Measurements from ENCODE around the gene ARFIP1.

The ARFIP1 gene

GRCh38 chr4:152954741-152955140 lies 175.0 kb downstream of the ARFIP1 start:
- Histone ChIP-seq H3K9me3 (ENCODE audit: control insufficient read depth in 2 of 2, low read length in 2 of 2) (no peaks in the 10 kb centered on the region), H3K4me3 (ENCODE audit: low read length in 2 of 2) (no peak overlapping the region), H3K4me1 (ENCODE audit: control insufficient read depth in 2 of 2, insufficient read depth in 2 of 2, low read length in 2 of 2) (peaks cover 35 to 56% of the 10 kb centered on the region in 2 donors), H3K9ac (ENCODE audit: low read depth in 1 of 2, low read length in 2 of 2) (no peak overlapping the region), H3K36me3 (ENCODE audit: control insufficient read depth in 2 of 2, insufficient read depth in 2 of 2, low read length in 2 of 2) (peaks cover 3 to 6% of the 10 kb centered on the region in 2 donors), H3K27me3 (ENCODE audit: control insufficient read depth in 2 of 2, insufficient read depth in 2 of 2, low read length in 2 of 2) (no peaks in the 10 kb centered on the region), H3K27ac (ENCODE audit: low read depth in 2 of 2, low read length in 2 of 2) (no peak overlapping the region)

GRCh38 chr4:152956147-152956546 lies 176.4 kb downstream of the ARFIP1 start:
- Histone ChIP-seq H3K36me3 (ENCODE audit: control insufficient read depth in 2 of 2, insufficient read depth in 2 of 2, low read length in 2 of 2) (peaks cover 9 to 12% of the 10 kb centered on the region in 2 donors), H3K9ac (ENCODE audit: low read depth in 1 of 2, low read length in 2 of 2) (peak overlapping the region in 1 of 2 donors; percentile 51), H3K9me3 (ENCODE audit: control insufficient read depth in 2 of 2, low read length in 2 of 2) (no peaks in the 10 kb centered on the region), H3K27ac (ENCODE audit: low read depth in 2 of 2, low read length in 2 of 2) (peak overlapping the region; percentile 76 to 89), H3K4me1 (ENCODE audit: control insufficient read depth in 2 of 2, insufficient read depth in 2 of 2, low read length in 2 of 2) (peaks cover 24 to 43% of the 10 kb centered on the region in 2 donors), H3K27me3 (ENCODE audit: control insufficient read depth in 2 of 2, insufficient read depth in 2 of 2, low read length in 2 of 2) (no peaks in the 10 kb centered on the region), H3K4me3 (ENCODE audit: low read length in 2 of 2) (no peak overlapping the region)

GRCh38 chr4:152956650-152957436 lies 177.1 kb downstream of the ARFIP1 start:
- H3K36me3 ChIP-seq (ENCODE audit: control insufficient read depth in 2 of 2, insufficient read depth in 2 of 2, low read length in 2 of 2) = peaks cover 9 to 12% of the 10 kb centered on the region in 2 donors
- H3K27ac ChIP-seq (ENCODE audit: low read depth in 2 of 2, low read length in 2 of 2) = peak overlapping the region; percentile 76 to 89
- H3K27me3 ChIP-seq (ENCODE audit: control insufficient read depth in 2 of 2, insufficient read depth in 2 of 2, low read length in 2 of 2) = no peaks in the 10 kb centered on the region
- no peaks in the 10 kb centered on the region for H3K9me3 ChIP-seq (ENCODE audit: control insufficient read depth in 2 of 2, low read length in 2 of 2)
- peak overlapping the region; percentile 0 to 53 for H3K4me3 ChIP-seq (ENCODE audit: low read length in 2 of 2)
- peaks cover 26 to 36% of the 10 kb centered on the region in 2 donors for H3K4me1 ChIP-seq (ENCODE audit: control insufficient read depth in 2 of 2, insufficient read depth in 2 of 2, low read length in 2 of 2)
- H3K9ac ChIP-seq (ENCODE audit: low read depth in 1 of 2, low read length in 2 of 2) = peak overlapping the region in 1 of 2 donors; percentile 51

GRCh38 chr4:152957437-152958171 lies 177.8 kb downstream of the ARFIP1 start:
- peaks cover 26 to 35% of the 10 kb centered on the region in 2 donors for H3K4me1 ChIP-seq (ENCODE audit: control insufficient read depth in 2 of 2, insufficient read depth in 2 of 2, low read length in 2 of 2)
- peak overlapping the region; percentile 76 to 89 for H3K27ac ChIP-seq (ENCODE audit: low read depth in 2 of 2, low read length in 2 of 2)
- H3K36me3 ChIP-seq (ENCODE audit: control insufficient read depth in 2 of 2, insufficient read depth in 2 of 2, low read length in 2 of 2) = peaks cover 12 to 15% of the 10 kb centered on the region in 2 donors
- no peaks in the 10 kb centered on the region for H3K27me3 ChIP-seq (ENCODE audit: control insufficient read depth in 2 of 2, insufficient read depth in 2 of 2, low read length in 2 of 2)
- peak overlapping the region; percentile 45 to 53 for H3K4me3 ChIP-seq (ENCODE audit: low read length in 2 of 2)
- no peaks in the 10 kb centered on the region for H3K9me3 ChIP-seq (ENCODE audit: control insufficient read depth in 2 of 2, low read length in 2 of 2)
- peak overlapping the region; percentile 17 to 58 for H3K9ac ChIP-seq (ENCODE audit: low read depth in 1 of 2, low read length in 2 of 2)

- Histone ChIP-seq H3K4me3 (ENCODE audit: low read length in 2 of 2) (no peak overlapping the region), H3K9me3 (ENCODE audit: control insufficient read depth in 2 of 2, low read length in 2 of 2) (no peaks in the 10 kb centered on the region), H3K27ac (ENCODE audit: low read depth in 2 of 2, low read length in 2 of 2) (peak overlapping the region in 1 of 2 donors; percentile 89), H3K27me3 (ENCODE audit: control insufficient read depth in 2 of 2, insufficient read depth in 2 of 2, low read length in 2 of 2) (no peaks in the 10 kb centered on the region), H3K36me3 (ENCODE audit: control insufficient read depth in 2 of 2, insufficient read depth in 2 of 2, low read length in 2 of 2) (peaks cover 17 to 22% of the 10 kb centered on the region in 2 donors), H3K4me1 (ENCODE audit: control insufficient read depth in 2 of 2, insufficient read depth in 2 of 2, low read length in 2 of 2) (peaks cover 26 to 35% of the 10 kb centered on the region in 2 donors), H3K9ac (ENCODE audit: low read depth in 1 of 2, low read length in 2 of 2) (no peak overlapping the region)
Measured at GRCh38 chr4:152959080-152959479, 179.3 kb downstream of the ARFIP1 start.

- no peaks in the 10 kb centered on the region for H3K27me3 ChIP-seq (ENCODE audit: control insufficient read depth in 2 of 2, insufficient read depth in 2 of 2, low read length in 2 of 2)
- no peak overlapping the region for H3K4me3 ChIP-seq (ENCODE audit: low read length in 2 of 2)
- peaks cover 21 to 31% of the 10 kb centered on the region in 2 donors for H3K36me3 ChIP-seq (ENCODE audit: control insufficient read depth in 2 of 2, insufficient read depth in 2 of 2, low read length in 2 of 2)
- H3K9me3 ChIP-seq (ENCODE audit: control insufficient read depth in 2 of 2, low read length in 2 of 2) = no peaks in the 10 kb centered on the region
- H3K9ac ChIP-seq (ENCODE audit: low read depth in 1 of 2, low read length in 2 of 2) = no peak overlapping the region
- H3K27ac ChIP-seq (ENCODE audit: low read depth in 2 of 2, low read length in 2 of 2) = no peak overlapping the region
- H3K4me1 ChIP-seq (ENCODE audit: control insufficient read depth in 2 of 2, insufficient read depth in 2 of 2, low read length in 2 of 2) = peaks cover 26 to 33% of the 10 kb centered on the region in 2 donors
Measured at GRCh38 chr4:152960082-152960481, 180.3 kb downstream of the ARFIP1 start.

GRCh38 chr4:152961014-152961772 lies 181.4 kb downstream of the ARFIP1 start:
- Histone ChIP-seq H3K4me3 (ENCODE audit: low read length in 2 of 2) (no peak overlapping the region), H3K27me3 (ENCODE audit: control insufficient read depth in 2 of 2, insufficient read depth in 2 of 2, low read length in 2 of 2) (no peaks in the 10 kb centered on the region), H3K36me3 (ENCODE audit: control insufficient read depth in 2 of 2, insufficient read depth in 2 of 2, low read length in 2 of 2) (peaks cover 26 to 39% of the 10 kb centered on the region in 2 donors), H3K27ac (ENCODE audit: low read depth in 2 of 2, low read length in 2 of 2) (no peak overlapping the region), H3K9ac (ENCODE audit: low read depth in 1 of 2, low read length in 2 of 2) (no peak overlapping the region), H3K4me1 (ENCODE audit: control insufficient read depth in 2 of 2, insufficient read depth in 2 of 2, low read length in 2 of 2) (peaks cover 24 to 30% of the 10 kb centered on the region in 2 donors), H3K9me3 (ENCODE audit: control insufficient read depth in 2 of 2, low read length in 2 of 2) (no peaks in the 10 kb centered on the region)

- H3K4me3 ChIP-seq (ENCODE audit: low read length in 2 of 2) = no peak overlapping the region
- peaks cover 27 to 42% of the 10 kb centered on the region in 2 donors for H3K36me3 ChIP-seq (ENCODE audit: control insufficient read depth in 2 of 2, insufficient read depth in 2 of 2, low read length in 2 of 2)
- H3K9ac ChIP-seq (ENCODE audit: low read depth in 1 of 2, low read length in 2 of 2) = no peak overlapping the region
- no peak overlapping the region for H3K27ac ChIP-seq (ENCODE audit: low read depth in 2 of 2, low read length in 2 of 2)
- H3K4me1 ChIP-seq (ENCODE audit: control insufficient read depth in 2 of 2, insufficient read depth in 2 of 2, low read length in 2 of 2) = peaks cover 19 to 24% of the 10 kb centered on the region in 2 donors
- no peaks in the 10 kb centered on the region for H3K27me3 ChIP-seq (ENCODE audit: control insufficient read depth in 2 of 2, insufficient read depth in 2 of 2, low read length in 2 of 2)
- no peaks in the 10 kb centered on the region for H3K9me3 ChIP-seq (ENCODE audit: control insufficient read depth in 2 of 2, low read length in 2 of 2)
Measured at GRCh38 chr4:152961773-152962115, 182.0 kb downstream of the ARFIP1 start.
